MM.1S (cell line): ENCODE results near the gene GPX8.

ENCODE experiments used
- DNase-seq: peaks from one replicate; pipeline ENCODE4 v3.0.0-alpha.2; 2015
- H2AFZ ChIP-seq: fragments of 300-600 bp; sonication (generic); 2 replicates; pipeline ENCODE4 v1.6.0; 2016; ENCODE audit warnings: antibody characterized with exemption, low read length
- H3F3A ChIP-seq: fragments of 300-600 bp; sonication (generic); 2 replicates; pipeline ENCODE4 v1.6.1; 2016; ENCODE audit warnings: mild to moderate bottlenecking, antibody characterized with exemption, low read length, moderate library complexity, mixed read lengths; ENCODE audit not compliant: insufficient read depth
- H3K27ac ChIP-seq: fragments of 300-600 bp; sonication (generic); 2 replicates; pipeline ENCODE4 v1.5.1; 2016; ENCODE audit warnings: mild to moderate bottlenecking, low read length
- H3K27me3 ChIP-seq: fragments of 300-600 bp; sonication (generic); replicated peaks from 2 replicates; pipeline ENCODE4 v1.6.0; 2016; ENCODE audit warnings: low read length; ENCODE audit not compliant: insufficient read depth
- H3K36me3 ChIP-seq: fragments of 300-600 bp; sonication (generic); replicated peaks from 2 replicates; pipeline ENCODE4 v1.6.1; 2016; ENCODE audit warnings: mild to moderate bottlenecking, low read length, mixed read lengths; ENCODE audit not compliant: insufficient read depth
- H3K4me1 ChIP-seq: fragments of 300-600 bp; sonication (generic); 2 replicates; pipeline ENCODE4 v1.6.1; 2016; ENCODE audit warnings: low read length, mixed read lengths
- H3K4me2 ChIP-seq: fragments of 300-600 bp; sonication (generic); 2 replicates; pipeline ENCODE4 v1.6.0; 2016; ENCODE audit warnings: low read depth, low read length
- H3K4me3 ChIP-seq: fragments of 300-600 bp; sonication (generic); 2 replicates; pipeline ENCODE4 v1.5.1; 2016; ENCODE audit warnings: low read length, mixed read lengths
- H3K79me2 ChIP-seq: fragments of 300-600 bp; sonication (generic); 2 replicates; pipeline ENCODE4 v1.6.1; 2016; ENCODE audit warnings: mixed run types, low read length, mixed read lengths
- H3K9ac ChIP-seq: fragments of 300-600 bp; sonication (generic); 2 replicates; pipeline ENCODE4 v1.6.1; 2016; ENCODE audit warnings: low read length, mixed read lengths
- H3K9me2 ChIP-seq: fragments of 300-600 bp; sonication (generic); replicated peaks from 2 replicates; pipeline ENCODE4 v1.6.1; 2016; ENCODE audit warnings: mild to moderate bottlenecking, low read length, mixed read lengths; ENCODE audit not compliant: insufficient read depth
- H3K9me3 ChIP-seq: fragments of 300-600 bp; sonication (generic); replicated peaks from 2 replicates; pipeline ENCODE4 v1.6.1; 2016; ENCODE audit warnings: mild to moderate bottlenecking, low read length, mixed read lengths; ENCODE audit not compliant: insufficient read depth
- H4K20me1 ChIP-seq: fragments of 300-600 bp; sonication (generic); 2 replicates; pipeline ENCODE4 v1.6.1; 2016; ENCODE audit warnings: mild to moderate bottlenecking, low read length, moderate library complexity, mixed read lengths; ENCODE audit not compliant: insufficient read depth
- CTCF ChIP-seq: fragments of 300-600 bp; sonication (generic); IDR thresholded peaks from 2 replicates; pipeline ENCODE4 v1.5.1; 2016; ENCODE audit warnings: antibody characterized with exemption, low read length, mixed read lengths
- EZH2 ChIP-seq: fragments of 300-600 bp; sonication (generic); optimal IDR thresholded peaks from 2 replicates; pipeline ENCODE3; 2017; ENCODE audit warnings: low read depth, mild to moderate bottlenecking, antibody characterized with exemption, low read length, mixed read lengths
- EZH2phosphoT487 ChIP-seq: fragments of 300-600 bp; sonication (generic); IDR thresholded peaks from 2 replicates; pipeline ENCODE4 v1.6.1; 2018; ENCODE audit warnings: antibody characterized with exemption, low read length

Gene GPX8, protein sequence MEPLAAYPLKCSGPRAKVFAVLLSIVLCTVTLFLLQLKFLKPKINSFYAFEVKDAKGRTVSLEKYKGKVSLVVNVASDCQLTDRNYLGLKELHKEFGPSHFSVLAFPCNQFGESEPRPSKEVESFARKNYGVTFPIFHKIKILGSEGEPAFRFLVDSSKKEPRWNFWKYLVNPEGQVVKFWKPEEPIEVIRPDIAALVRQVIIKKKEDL

DNA sequence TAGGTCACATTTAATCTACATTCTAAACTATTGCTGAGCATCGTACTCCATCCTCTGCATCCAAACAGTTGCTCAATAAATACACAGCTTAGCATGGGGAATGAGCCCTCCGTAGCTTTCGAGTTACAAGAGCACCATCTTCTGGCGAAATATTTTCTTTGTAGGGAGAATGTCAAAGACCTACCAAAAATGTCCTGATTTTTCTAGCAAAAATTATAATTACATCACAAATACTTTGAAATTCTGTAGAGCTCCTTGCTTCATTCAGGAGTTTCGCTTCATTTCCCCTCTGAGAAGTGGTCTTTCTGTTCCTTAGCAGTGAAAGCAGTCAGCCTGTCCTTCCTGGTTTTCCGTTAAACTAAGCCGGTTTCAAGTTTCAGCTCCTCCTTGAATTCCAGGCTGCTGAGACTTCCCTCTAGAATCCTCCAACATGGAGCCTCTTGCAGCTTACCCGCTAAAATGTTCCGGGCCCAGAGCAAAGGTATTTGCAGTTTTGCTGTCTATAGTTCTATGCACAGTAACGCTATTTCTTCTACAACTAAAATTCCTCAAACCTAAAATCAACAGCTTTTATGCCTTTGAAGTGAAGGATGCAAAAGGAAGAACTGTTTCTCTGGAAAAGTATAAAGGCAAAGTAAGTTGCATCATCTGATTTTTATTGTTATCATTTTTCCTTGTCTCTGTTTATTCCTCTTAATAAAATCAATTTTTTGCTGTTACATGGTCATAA, at the start of gene GPX8:
TSS of gene GPX8 (plus strand) at position 409 of the 730 bp plus-strand sequence. CDS start at position 431, 22 bp downstream.
- H3K27me3 ChIP-seq, result no peaks in the 10 kb centered on the region
- no peak within 1 kb of the TSS for H3K27ac ChIP-seq
- DNase-seq, result peak; percentile 41
- H3K4me3 ChIP-seq, result no peak within 1 kb of the TSS
- no peak within 1 kb of the TSS for H3K9ac ChIP-seq
- H3K36me3 ChIP-seq, result no peaks in the 10 kb centered on the region
- no peaks in the 10 kb centered on the region for H3F3A ChIP-seq
- no peaks in the 10 kb centered on the region for H3K9me3 ChIP-seq
- no peaks in the 10 kb centered on the region for H4K20me1 ChIP-seq
- no peaks in the 10 kb centered on the region; the same call in 1 of the 2 replicates for H3K4me1 ChIP-seq
- no peaks in the 10 kb centered on the region for H3K9me2 ChIP-seq
- no peak within 1 kb of the TSS for H3K4me2 ChIP-seq
- TF ChIP-seq EZH2phosphoT487, result no peak
- no peak for TF ChIP-seq EZH2
- peak; percentile 46 for TF ChIP-seq CTCF
- H3K79me2 ChIP-seq, result no peaks in the 10 kb centered on the region
- no peak within 1 kb of the TSS for H2AFZ ChIP-seq

- TF ChIP-seq CTCF, result no peak
- TF ChIP-seq EZH2phosphoT487, result no peak
- no peak for TF ChIP-seq EZH2
- no peak overlapping the region for H3K27ac ChIP-seq
- peaks cover under 1% of the 10 kb centered on the region; the same call in 1 of the 2 replicates for H3K27me3 ChIP-seq
- H3K79me2 ChIP-seq, result no peaks in the 10 kb centered on the region
- H3K4me2 ChIP-seq, result no peak overlapping the region
- H4K20me1 ChIP-seq, result no peaks in the 10 kb centered on the region
- H2AFZ ChIP-seq, result no peak overlapping the region
- no peaks in the 10 kb centered on the region for H3K4me1 ChIP-seq
- H3K9me2 ChIP-seq, result no peaks in the 10 kb centered on the region
- H3K9me3 ChIP-seq, result no peaks in the 10 kb centered on the region
- no peak overlapping the region for H3K4me3 ChIP-seq
- no peaks in the 10 kb centered on the region for H3F3A ChIP-seq
- no peaks in the 10 kb centered on the region for H3K36me3 ChIP-seq
- H3K9ac ChIP-seq, result no peak overlapping the region
- DNase-seq, result no peak
These were observed 49.8 kb upstream of the GPX8 start for GRCh38 chr5:55110217-55110616.

- H2AFZ ChIP-seq, result no peak overlapping the region
- H3K4me2 ChIP-seq, result no peak overlapping the region
- H4K20me1 ChIP-seq, result no peaks in the 10 kb centered on the region
- H3K4me3 ChIP-seq, result no peak overlapping the region
- no peaks in the 10 kb centered on the region for H3K4me1 ChIP-seq
- no peaks in the 10 kb centered on the region for H3F3A ChIP-seq
- no peak for DNase-seq
- H3K79me2 ChIP-seq, result no peaks in the 10 kb centered on the region
- H3K9me2 ChIP-seq, result no peaks in the 10 kb centered on the region
- TF ChIP-seq CTCF, result no peak
- no peak for TF ChIP-seq EZH2
- TF ChIP-seq EZH2phosphoT487, result no peak
- H3K36me3 ChIP-seq, result no peaks in the 10 kb centered on the region
- no peaks in the 10 kb centered on the region for H3K9me3 ChIP-seq
- no peaks in the 10 kb centered on the region for H3K27me3 ChIP-seq
- no peak overlapping the region for H3K9ac ChIP-seq
- H3K27ac ChIP-seq, result no peak overlapping the region
These were observed 46.6 kb upstream of the GPX8 start for GRCh38 chr5:55113327-55113726.
